ENCODE measurements around the gene NR1H3. TPM values are rescaled to one million over a fixed set of nuclear protein-coding genes. Genes with fewer than 3 reads are reported as not detected.

NR1H3 gene
- total and polyA plus RNA-seq, 2 experiments from 2014 or later = 4.9 to 7.2 TPM

DNA sequence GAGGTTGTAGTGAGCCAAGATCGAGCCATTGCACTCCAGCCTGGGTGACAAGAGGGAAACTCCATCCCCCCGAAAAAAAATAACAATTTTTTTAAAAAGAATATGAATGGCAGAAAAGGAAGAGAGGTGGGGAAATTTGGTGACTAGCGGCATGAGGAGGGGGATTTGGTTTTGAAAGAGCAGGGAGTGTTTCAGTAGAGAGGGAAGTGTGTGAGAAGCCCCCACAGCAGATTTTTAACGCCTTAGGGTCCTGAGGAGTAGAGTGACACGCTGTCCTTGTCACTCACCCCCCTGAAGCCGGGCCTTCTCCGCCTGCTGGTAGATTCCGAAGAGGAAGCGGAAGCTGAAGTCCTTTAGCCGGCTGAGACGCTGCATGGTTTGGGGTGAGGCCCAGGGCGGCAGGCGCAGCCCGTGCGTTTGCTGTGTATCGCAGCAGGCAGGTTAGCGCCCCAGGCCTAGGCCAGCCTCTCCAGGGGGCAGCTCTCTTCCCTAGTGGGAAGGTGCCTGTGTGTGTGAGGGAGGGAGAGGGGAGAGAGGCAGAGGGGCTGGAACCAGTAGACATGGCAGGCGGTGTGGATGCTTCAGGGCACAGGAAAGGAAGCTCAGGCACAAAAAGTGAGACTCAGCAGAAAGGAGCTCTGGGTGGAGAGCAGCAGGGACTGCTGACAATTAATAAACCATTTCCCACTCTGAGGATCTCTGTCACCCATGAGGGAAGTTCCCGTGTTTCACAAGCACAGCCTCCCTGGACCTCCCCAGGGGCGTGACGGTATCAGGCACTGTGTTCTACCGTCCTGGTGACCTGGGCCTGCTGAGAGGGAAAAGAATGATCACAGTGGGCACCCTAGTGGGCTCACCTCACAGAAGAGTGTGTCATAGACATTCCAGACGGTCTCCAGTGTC is 13.1 kb upstream of the NR1H3 start:
- TF ChIP-seq EZH2 (IDR thresholded peaks at IDR 0.05; ENCODE audit: insufficient read depth, poor library complexity, severe bottlenecking) (no peak), EZH2phosphoT487 (IDR thresholded peaks at IDR 0.05; ENCODE audit: insufficient read depth, low read depth) (no peak)
- no peaks in the 10 kb centered on the region for H3K9me2 ChIP-seq (ENCODE audit: insufficient read depth)
- peaks cover 36% of the 10 kb centered on the region for H3F3A ChIP-seq (ENCODE audit: insufficient read depth)
- no peak overlapping the region for H3K4me2 ChIP-seq (ENCODE audit: unreplicated experiment)
- no peak overlapping the region for H3K4me3 ChIP-seq
- H3K27ac ChIP-seq = no peak overlapping the region
- WGBS, 2 experiments (ENCODE audit: low coverage in 1 of 2, low lambda C conversion rate in 2 of 2, missing lambda C conversion rate in 2 of 2) = 95 to 99% methylated on average over 23 of the region's 23 CpGs
- DNase-seq = no peak
- H3K4me1 ChIP-seq (ENCODE audit: insufficient read depth) = peaks cover 18% of the 10 kb centered on the region
- H3K79me2 ChIP-seq (ENCODE audit: insufficient read depth) = peaks cover 20% of the 10 kb centered on the region
- H3K27me3 ChIP-seq (replicated peaks; ENCODE audit: insufficient read depth) = no peaks in the 10 kb centered on the region
- no peaks in the 10 kb centered on the region for H3K9me3 ChIP-seq (ENCODE audit: low read depth)
- in situ Hi-C loops (cut with MboI) = no loop called here
- H3K9ac ChIP-seq = no peak overlapping the region
- H2AFZ ChIP-seq = no peak overlapping the region
- H3K36me3 ChIP-seq (ENCODE audit: low read depth) = peaks cover 6% of the 10 kb centered on the region; the same call in 1 of the 2 replicates
- no peaks in the 10 kb centered on the region for H4K20me1 ChIP-seq (ENCODE audit: insufficient read depth)

DNA sequence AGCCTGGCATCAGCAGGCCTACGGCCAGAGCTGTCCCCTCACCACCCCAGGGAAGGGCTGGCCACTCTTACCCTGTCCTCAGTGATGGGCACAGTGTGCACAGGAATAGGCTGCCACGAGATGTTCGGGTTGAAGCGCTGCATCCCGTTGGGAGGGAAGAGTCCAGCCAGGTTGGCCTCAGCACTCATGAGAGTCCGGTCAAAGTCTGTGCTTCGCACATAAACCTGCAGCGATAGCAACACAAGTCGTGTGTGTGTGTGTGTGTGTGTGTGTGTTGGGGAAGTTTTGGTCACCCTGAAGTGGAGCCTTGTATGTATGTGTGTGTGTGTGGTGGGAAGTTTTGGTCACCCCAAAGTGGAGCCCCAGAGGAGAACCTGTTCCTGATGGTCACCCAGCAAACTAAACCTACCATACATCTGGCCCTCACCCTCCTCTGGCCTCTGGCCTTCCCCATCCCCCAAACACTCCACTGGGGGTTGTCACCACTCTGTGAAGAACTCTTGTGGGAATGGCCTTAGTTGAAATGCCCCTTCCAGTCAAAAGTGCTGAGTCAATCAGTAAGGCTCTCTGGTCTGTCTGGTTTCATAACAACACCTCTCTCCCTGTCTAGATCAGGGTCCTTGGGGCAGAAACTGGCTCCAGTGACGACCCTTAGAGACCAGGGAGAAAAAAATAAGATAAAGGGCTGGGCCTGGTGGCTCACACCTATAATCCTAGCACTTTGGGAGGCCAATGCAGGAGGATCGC is 12.0 kb upstream of the NR1H3 start:
- Histone ChIP-seq H2AFZ (no peak overlapping the region), H3F3A (ENCODE audit: insufficient read depth) (peaks cover 30% of the 10 kb centered on the region), H3K4me3 (no peak overlapping the region), H4K20me1 (ENCODE audit: insufficient read depth) (no peaks in the 10 kb centered on the region), H3K36me3 (ENCODE audit: low read depth) (peaks cover 4% of the 10 kb centered on the region; the same call in 1 of the 2 replicates), H3K9ac (no peak overlapping the region), H3K9me3 (ENCODE audit: low read depth) (no peaks in the 10 kb centered on the region), H3K4me2 (ENCODE audit: unreplicated experiment) (no peak overlapping the region), H3K4me1 (ENCODE audit: insufficient read depth) (peaks cover 18% of the 10 kb centered on the region), H3K79me2 (ENCODE audit: insufficient read depth) (peaks cover 30% of the 10 kb centered on the region), H3K27me3 (replicated peaks; ENCODE audit: insufficient read depth) (no peaks in the 10 kb centered on the region), H3K27ac (no peak overlapping the region), H3K9me2 (ENCODE audit: insufficient read depth) (no peaks in the 10 kb centered on the region)
- no peak for DNase-seq
- TF ChIP-seq EZH2phosphoT487 (IDR thresholded peaks at IDR 0.05; ENCODE audit: insufficient read depth, low read depth) (no peak), EZH2 (IDR thresholded peaks at IDR 0.05; ENCODE audit: insufficient read depth, poor library complexity, severe bottlenecking) (no peak)
- WGBS, 2 experiments (ENCODE audit: low coverage in 1 of 2, low lambda C conversion rate in 2 of 2, missing lambda C conversion rate in 2 of 2) = 84 to 88% methylated on average over 11 of the region's 11 CpGs
- in situ Hi-C loops (cut with MboI) = no loop called here

DNA sequence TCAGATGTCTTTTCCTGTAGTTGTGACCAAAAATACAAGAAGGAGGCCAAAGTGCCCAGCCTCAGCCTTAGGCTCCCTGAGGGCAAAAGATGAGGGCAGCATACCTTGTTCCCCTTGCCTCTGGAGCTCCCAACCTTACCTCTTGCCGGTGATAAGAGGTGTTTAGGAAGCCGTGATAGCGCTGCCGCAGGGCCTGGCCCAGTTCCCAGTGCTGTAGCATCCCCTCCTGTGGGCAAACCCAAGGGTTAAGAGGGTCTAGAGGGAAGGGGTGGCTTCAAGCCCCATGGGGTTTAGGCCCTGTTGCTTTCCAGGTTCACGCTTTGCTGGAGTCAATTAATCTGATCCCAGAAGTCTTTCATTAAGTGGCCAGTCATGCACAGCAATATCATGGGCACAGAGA is 10.3 kb upstream of the NR1H3 start:
- peaks cover 2% of the 10 kb centered on the region; the same call in 1 of the 2 replicates for H3K36me3 ChIP-seq (ENCODE audit: low read depth)
- in situ Hi-C loops (cut with MboI) = no loop called here
- no peaks in the 10 kb centered on the region for H3K9me2 ChIP-seq (ENCODE audit: insufficient read depth)
- no peaks in the 10 kb centered on the region for H3K27me3 ChIP-seq (replicated peaks; ENCODE audit: insufficient read depth)
- no peak for DNase-seq
- peaks cover 3% of the 10 kb centered on the region for H3K4me1 ChIP-seq (ENCODE audit: insufficient read depth)
- H3F3A ChIP-seq (ENCODE audit: insufficient read depth) = peaks cover 15% of the 10 kb centered on the region
- WGBS, 2 experiments (ENCODE audit: low coverage in 1 of 2, low lambda C conversion rate in 2 of 2, missing lambda C conversion rate in 2 of 2) = 91 to 93% methylated on average over 5 of the region's 5 CpGs
- TF ChIP-seq EZH2 (IDR thresholded peaks at IDR 0.05; ENCODE audit: insufficient read depth, poor library complexity, severe bottlenecking) = no peak
- no peak for TF ChIP-seq EZH2phosphoT487 (IDR thresholded peaks at IDR 0.05; ENCODE audit: insufficient read depth, low read depth)
- no peak overlapping the region for H3K9ac ChIP-seq
- no peaks in the 10 kb centered on the region for H4K20me1 ChIP-seq (ENCODE audit: insufficient read depth)
- no peak overlapping the region for H2AFZ ChIP-seq
- no peak overlapping the region for H3K4me3 ChIP-seq
- no peak overlapping the region for H3K4me2 ChIP-seq (ENCODE audit: unreplicated experiment)
- H3K9me3 ChIP-seq (ENCODE audit: low read depth) = no peaks in the 10 kb centered on the region
- peaks cover 30% of the 10 kb centered on the region for H3K79me2 ChIP-seq (ENCODE audit: insufficient read depth)
- H3K27ac ChIP-seq = no peak overlapping the region

GRCh38 chr11:47248304-47248663 is 9.5 kb upstream of the NR1H3 start:
- Histone ChIP-seq H2AFZ (peak overlapping the region; percentile 99), H4K20me1 (ENCODE audit: insufficient read depth) (no peaks in the 10 kb centered on the region), H3K27ac (peak overlapping the region; percentile 69), H3K9ac (peak overlapping the region; percentile 95), H3K36me3 (ENCODE audit: low read depth) (no peaks in the 10 kb centered on the region), H3K9me3 (ENCODE audit: low read depth) (no peaks in the 10 kb centered on the region), H3K4me1 (ENCODE audit: insufficient read depth) (no peaks in the 10 kb centered on the region), H3K27me3 (replicated peaks; ENCODE audit: insufficient read depth) (no peaks in the 10 kb centered on the region), H3K9me2 (ENCODE audit: insufficient read depth) (no peaks in the 10 kb centered on the region), H3K4me3 (peak overlapping the region; percentile 99), H3F3A (ENCODE audit: insufficient read depth) (peaks cover 7% of the 10 kb centered on the region; the same call in 1 of the 2 replicates), H3K79me2 (ENCODE audit: insufficient read depth) (peaks cover 30% of the 10 kb centered on the region), H3K4me2 (ENCODE audit: unreplicated experiment) (peak overlapping the region; percentile 96)
- no peak for TF ChIP-seq EZH2phosphoT487 (IDR thresholded peaks at IDR 0.05; ENCODE audit: insufficient read depth, low read depth)
- TF ChIP-seq EZH2 (IDR thresholded peaks at IDR 0.05; ENCODE audit: insufficient read depth, poor library complexity, severe bottlenecking) = no peak
- peak; percentile 76 for DNase-seq
- 0 to 1% methylated on average over 7 of the region's 7 CpGs for WGBS, 2 experiments (ENCODE audit: low coverage in 1 of 2, low lambda C conversion rate in 2 of 2, missing lambda C conversion rate in 2 of 2)
- in situ Hi-C loops (cut with MboI) = no loop called here

All from GM23248 (cell line).